Measurements from ENCODE around the gene POU3F3. TPM values are rescaled to one million over a fixed set of nuclear protein-coding genes. Genes with fewer than 3 reads are reported as not detected.

The POU3F3 gene
- total RNA-seq, 2 donors from 2014 or later, result not detected

GRCh38 chr2:104866122-104866864 is 12.4 kb downstream of the POU3F3 start:
- no peak for DNase-seq (ENCODE audit: low spot score in 2 of 2)
- peaks cover 17 to 30% of the 10 kb centered on the region in 2 donors for H3K36me3 Mint-ChIP-seq
- H3K9me3 Mint-ChIP-seq, result no peaks in the 10 kb centered on the region
- H3K27ac Mint-ChIP-seq, result no peak overlapping the region
- no peak for ATAC-seq

DNA sequence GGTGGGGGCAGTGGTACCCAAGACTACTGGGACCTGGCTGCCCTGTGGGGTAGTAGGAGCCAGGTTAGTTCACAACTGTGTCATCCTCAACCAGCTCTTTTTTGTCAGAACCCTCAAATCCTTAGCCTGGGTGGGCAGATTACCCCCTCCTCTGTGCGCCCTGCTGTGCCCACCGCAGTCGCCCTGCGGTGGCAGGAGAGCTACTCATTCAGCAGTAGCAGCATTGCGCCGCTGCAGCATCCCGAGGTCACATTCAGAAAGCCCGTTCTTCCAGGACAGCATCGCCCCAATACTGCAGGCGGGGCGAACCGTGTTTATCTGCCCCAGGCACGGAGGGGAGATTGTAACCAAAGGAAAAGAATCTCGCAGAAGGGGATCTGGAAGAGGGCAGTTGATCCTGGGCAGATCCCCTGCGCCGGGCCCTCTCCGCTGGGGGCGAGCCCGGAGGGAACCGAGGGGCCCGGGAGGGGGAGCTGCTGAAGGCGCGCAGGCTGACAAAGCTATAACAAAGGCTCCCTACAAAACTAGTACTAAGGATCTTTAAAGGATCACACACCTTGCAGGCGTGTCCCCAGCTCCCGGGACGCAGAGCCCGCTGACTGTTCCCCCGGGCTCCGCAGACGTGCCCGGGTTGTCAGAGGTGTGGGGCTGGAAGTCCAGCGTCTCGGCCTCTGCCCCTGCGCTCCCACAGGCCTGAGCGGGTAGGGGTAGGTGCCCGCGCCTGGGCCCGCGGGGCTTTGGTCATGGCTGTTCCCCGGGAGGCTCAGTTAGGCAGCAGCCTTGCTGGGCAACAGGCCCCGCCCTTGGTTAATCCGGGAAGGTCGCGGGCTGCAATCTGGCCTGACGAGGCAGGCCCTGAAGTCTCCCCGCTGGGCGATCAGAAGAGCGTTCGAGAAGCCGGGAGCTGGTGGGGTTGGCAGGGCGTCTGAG is 13.2 kb downstream of the POU3F3 start:
- ATAC-seq (no peak), DNase-seq (ENCODE audit: low spot score in 2 of 2) (no peak)
- no peaks in the 10 kb centered on the region for H3K9me3 Mint-ChIP-seq
- no peak overlapping the region for H3K27ac Mint-ChIP-seq
- H3K36me3 Mint-ChIP-seq, result peaks cover 9 to 28% of the 10 kb centered on the region in 2 donors

GRCh38 chr2:104867813-104868504 is 14.0 kb downstream of the POU3F3 start:
- peak overlapping the region in 1 of 2 donors; percentile 60 for H3K27ac Mint-ChIP-seq
- no peak for ATAC-seq

GRCh38 chr2:104868505-104868866 is 14.6 kb downstream of the POU3F3 start:
- H3K36me3 Mint-ChIP-seq, result peaks cover 2 to 22% of the 10 kb centered on the region in 2 donors
- no peaks in the 10 kb centered on the region for H3K9me3 Mint-ChIP-seq
- ATAC-seq, result no peak
- H3K27ac Mint-ChIP-seq, result no peak overlapping the region
- no peak for DNase-seq (ENCODE audit: low spot score in 2 of 2)

More at GRCh38 chr2:104867813-104868504, 14.0 kb downstream of the POU3F3 start:
- no peaks in the 10 kb centered on the region for H3K9me3 Mint-ChIP-seq
- H3K36me3 Mint-ChIP-seq, result peaks cover 7 to 26% of the 10 kb centered on the region in 2 donors
- no peak for DNase-seq (ENCODE audit: low spot score in 2 of 2)

- peaks cover 0 to 21% of the 10 kb centered on the region in 2 donors for H3K36me3 Mint-ChIP-seq
- DNase-seq (ENCODE audit: low spot score in 2 of 2), result no peak
- ATAC-seq, result no peak
- H3K9me3 Mint-ChIP-seq, result no peaks in the 10 kb centered on the region
- H3K27ac Mint-ChIP-seq, result no peak overlapping the region
These were observed 16.4 kb downstream of the POU3F3 start for GRCh38 chr2:104870100-104870975.

GRCh38 chr2:104871649-104871971 is 17.7 kb downstream of the POU3F3 start:
- Mint-ChIP-seq H3K36me3 (peaks cover 0 to 10% of the 10 kb centered on the region in 2 donors), H3K9me3 (no peaks in the 10 kb centered on the region), H3K27ac (no peak overlapping the region)
- no peak for DNase-seq (ENCODE audit: low spot score in 2 of 2)
- ATAC-seq, result no peak

- DNase-seq (ENCODE audit: low spot score in 2 of 2) (no peak), ATAC-seq (no peak)
- no peak overlapping the region for H3K27ac Mint-ChIP-seq
- H3K36me3 Mint-ChIP-seq, result peaks cover 0 to 6% of the 10 kb centered on the region in 2 donors
- H3K9me3 Mint-ChIP-seq, result no peaks in the 10 kb centered on the region
These were observed 18.3 kb downstream of the POU3F3 start for GRCh38 chr2:104871972-104872865.

DNA sequence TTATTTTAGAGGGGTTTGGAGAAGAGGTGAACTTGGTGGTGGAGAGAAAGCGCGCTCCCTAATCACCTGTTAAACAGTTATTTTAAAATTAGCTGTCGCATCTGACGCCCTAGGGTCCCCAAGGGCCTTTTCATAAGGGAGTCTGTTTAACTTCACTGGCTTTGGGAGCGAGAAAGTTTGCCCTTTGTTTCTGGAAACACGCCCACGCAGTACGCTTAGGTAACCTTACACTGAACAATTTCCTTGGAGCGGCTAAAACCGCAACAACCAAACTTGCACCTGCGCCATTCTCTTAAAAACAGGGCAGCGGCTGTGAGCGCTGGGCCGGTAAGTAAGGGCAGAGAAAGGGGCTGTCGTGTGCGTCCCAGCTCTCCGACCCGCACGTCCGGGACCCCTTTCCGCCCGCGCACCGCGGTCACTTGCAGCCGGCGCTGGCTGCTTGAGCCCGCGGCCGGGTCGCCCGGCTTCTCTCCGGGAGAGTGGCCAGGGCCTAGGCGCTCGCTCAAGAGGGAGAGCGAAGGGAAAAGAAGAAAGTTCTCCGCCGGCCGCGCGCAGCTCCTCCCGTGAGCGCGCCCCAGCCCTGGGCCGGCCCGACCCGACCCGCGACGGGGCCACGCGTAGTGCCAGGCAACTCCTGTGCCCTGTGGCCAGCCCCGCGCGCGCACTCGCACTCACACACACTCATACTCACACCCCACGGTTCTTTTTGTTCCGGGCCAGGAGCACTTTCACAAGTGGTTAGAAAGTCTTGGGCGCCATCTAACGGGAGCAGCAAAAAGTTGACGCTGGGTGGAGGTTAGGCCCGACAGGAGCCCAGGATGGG is 19.2 kb downstream of the POU3F3 start:
- ATAC-seq, result peak; percentile 77 to 85
- Mint-ChIP-seq H3K27ac (no peak overlapping the region), H3K36me3 (peaks cover 0 to 6% of the 10 kb centered on the region in 2 donors), H3K9me3 (no peaks in the 10 kb centered on the region)
- peak in 1 of 2 donors; percentile 64 for DNase-seq (ENCODE audit: low spot score in 2 of 2)

DNA sequence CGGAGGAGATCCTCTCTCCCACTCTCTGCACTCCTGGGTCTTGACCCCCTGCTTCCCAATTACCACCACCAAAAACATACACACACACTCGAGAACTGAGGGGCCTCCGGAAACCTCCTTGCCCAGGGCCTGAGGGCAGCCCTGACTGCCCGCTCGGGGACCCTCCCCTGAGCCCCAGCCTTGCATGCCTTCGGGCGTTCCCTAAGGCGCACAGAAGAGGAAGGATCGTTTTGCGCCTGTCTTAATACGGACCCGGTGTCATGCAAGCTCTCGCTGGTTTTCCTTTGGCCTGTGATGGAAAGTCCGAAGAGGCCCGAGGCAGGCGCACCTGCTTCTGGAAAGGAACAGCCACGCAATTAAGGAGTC is 19.8 kb downstream of the POU3F3 start:
- Mint-ChIP-seq H3K27ac (no peak overlapping the region), H3K36me3 (peaks cover 0 to 6% of the 10 kb centered on the region in 2 donors), H3K9me3 (no peaks in the 10 kb centered on the region)
- DNase-seq (ENCODE audit: low spot score in 2 of 2), result no peak
- ATAC-seq, result peak in 1 of 2 donors; percentile 40

- Mint-ChIP-seq H3K9me3 (no peaks in the 10 kb centered on the region), H3K36me3 (peaks cover 0 to 6% of the 10 kb centered on the region in 2 donors), H3K27ac (no peak overlapping the region)
- ATAC-seq (no peak), DNase-seq (ENCODE audit: low spot score in 2 of 2) (no peak)
These were observed 20.3 kb downstream of the POU3F3 start for GRCh38 chr2:104874230-104874629.

DNA sequence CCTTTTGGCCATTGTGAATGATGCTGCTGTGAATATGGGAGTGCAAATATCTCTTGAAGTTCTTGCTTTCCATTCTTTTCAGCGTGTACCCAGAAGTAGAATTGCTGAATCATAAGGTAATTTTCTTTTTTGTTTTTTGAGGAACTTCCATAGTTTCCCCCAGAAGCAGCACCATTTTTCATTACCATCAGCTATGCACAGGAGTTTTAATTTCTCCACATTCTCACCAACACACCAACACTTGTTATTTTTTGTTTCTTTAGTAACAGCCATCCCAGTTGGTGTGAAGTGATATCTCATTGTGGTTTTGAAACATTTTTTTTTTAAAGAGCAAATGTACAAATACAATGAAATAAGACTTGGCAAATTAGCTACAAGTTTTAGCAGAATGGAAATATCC is 21.3 kb downstream of the POU3F3 start:
- Mint-ChIP-seq H3K36me3 (peaks cover 0 to 6% of the 10 kb centered on the region in 2 donors), H3K27ac (no peak overlapping the region), H3K9me3 (no peaks in the 10 kb centered on the region)
- DNase-seq (ENCODE audit: low spot score in 2 of 2) (no peak), ATAC-seq (no peak)

GRCh38 chr2:104876606-104877570 is 23.0 kb downstream of the POU3F3 start:
- no peak overlapping the region for H3K27ac Mint-ChIP-seq
- DNase-seq (ENCODE audit: low spot score in 2 of 2), result no peak
- no peaks in the 10 kb centered on the region for H3K9me3 Mint-ChIP-seq
- peaks cover 0 to 2% of the 10 kb centered on the region in 2 donors for H3K36me3 Mint-ChIP-seq
- ATAC-seq, result no peak

GRCh38 chr2:104878863-104879512 is 25.1 kb downstream of the POU3F3 start:
- Mint-ChIP-seq H3K27ac (no peak overlapping the region), H3K36me3 (no peaks in the 10 kb centered on the region), H3K9me3 (no peaks in the 10 kb centered on the region)
- ATAC-seq, result no peak
- no peak for DNase-seq (ENCODE audit: low spot score in 2 of 2)
